Measurements from ENCODE around the gene LPCAT1.
"Not testable (repeated sequence)": the region's sequence is repeated elsewhere in the genome, so short reads cannot be mapped to it uniquely, and the experiment has no call there.

LPCAT1 gene, protein sequence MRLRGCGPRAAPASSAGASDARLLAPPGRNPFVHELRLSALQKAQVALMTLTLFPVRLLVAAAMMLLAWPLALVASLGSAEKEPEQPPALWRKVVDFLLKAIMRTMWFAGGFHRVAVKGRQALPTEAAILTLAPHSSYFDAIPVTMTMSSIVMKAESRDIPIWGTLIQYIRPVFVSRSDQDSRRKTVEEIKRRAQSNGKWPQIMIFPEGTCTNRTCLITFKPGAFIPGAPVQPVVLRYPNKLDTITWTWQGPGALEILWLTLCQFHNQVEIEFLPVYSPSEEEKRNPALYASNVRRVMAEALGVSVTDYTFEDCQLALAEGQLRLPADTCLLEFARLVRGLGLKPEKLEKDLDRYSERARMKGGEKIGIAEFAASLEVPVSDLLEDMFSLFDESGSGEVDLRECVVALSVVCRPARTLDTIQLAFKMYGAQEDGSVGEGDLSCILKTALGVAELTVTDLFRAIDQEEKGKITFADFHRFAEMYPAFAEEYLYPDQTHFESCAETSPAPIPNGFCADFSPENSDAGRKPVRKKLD

DNA sequence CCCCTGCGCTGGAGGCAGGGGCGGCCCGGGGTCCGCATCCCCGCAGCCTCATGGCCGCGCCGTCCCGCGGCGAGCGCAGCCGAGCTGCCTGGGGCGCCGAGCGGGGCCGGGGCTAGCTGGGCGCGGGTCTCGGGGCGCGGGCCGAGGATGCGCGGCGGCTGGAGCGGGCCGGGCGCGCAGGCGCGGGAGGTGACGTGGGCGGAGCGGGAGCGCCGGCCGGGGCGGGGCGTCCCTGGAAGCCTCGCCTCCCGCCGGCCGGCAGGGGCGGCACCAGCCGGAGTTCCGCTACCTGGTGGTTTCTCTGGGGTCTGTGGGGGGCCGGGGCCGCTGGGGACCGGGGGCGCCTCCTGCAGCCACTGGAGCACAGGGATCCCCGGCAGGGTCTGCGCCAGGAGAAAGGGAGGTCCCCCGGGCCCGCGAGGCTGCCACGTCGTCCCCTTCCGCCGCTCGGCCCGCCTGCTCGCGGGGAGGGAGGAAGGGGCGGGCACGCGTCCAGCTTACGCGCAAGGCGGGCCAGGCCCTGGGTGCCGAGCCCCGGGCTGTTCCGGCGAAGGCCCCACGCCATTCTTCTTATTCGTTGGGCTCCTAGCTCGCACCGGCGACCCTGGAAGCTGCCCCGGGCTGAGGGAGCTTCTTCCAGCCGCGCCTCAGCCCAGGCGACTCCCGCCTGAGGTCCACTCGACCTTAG is at the start of gene LPCAT1:
LPCAT1 (minus strand) TSS at position 168 of the 688 bp plus-strand sequence; CDS start at position 52, 116 bp downstream.
- DNase-seq (ENCODE audit: low spot score): peak; percentile 87

GRCh38 chr5:1571875-1572274 is 48.1 kb upstream of the LPCAT1 start:
- DNase-seq (ENCODE audit: low spot score): not testable (repeated sequence)

- DNase-seq (ENCODE audit: low spot score): no peak
Observed at GRCh38 chr5:1570975-1571374, 47.2 kb upstream of the LPCAT1 start.

- no peak for DNase-seq (ENCODE audit: low spot score)
Observed at GRCh38 chr5:1568201-1568979, 44.6 kb upstream of the LPCAT1 start.

- not testable (repeated sequence) for DNase-seq (ENCODE audit: low spot score)
Observed at GRCh38 chr5:1567527-1568200, 43.9 kb upstream of the LPCAT1 start.

DNA sequence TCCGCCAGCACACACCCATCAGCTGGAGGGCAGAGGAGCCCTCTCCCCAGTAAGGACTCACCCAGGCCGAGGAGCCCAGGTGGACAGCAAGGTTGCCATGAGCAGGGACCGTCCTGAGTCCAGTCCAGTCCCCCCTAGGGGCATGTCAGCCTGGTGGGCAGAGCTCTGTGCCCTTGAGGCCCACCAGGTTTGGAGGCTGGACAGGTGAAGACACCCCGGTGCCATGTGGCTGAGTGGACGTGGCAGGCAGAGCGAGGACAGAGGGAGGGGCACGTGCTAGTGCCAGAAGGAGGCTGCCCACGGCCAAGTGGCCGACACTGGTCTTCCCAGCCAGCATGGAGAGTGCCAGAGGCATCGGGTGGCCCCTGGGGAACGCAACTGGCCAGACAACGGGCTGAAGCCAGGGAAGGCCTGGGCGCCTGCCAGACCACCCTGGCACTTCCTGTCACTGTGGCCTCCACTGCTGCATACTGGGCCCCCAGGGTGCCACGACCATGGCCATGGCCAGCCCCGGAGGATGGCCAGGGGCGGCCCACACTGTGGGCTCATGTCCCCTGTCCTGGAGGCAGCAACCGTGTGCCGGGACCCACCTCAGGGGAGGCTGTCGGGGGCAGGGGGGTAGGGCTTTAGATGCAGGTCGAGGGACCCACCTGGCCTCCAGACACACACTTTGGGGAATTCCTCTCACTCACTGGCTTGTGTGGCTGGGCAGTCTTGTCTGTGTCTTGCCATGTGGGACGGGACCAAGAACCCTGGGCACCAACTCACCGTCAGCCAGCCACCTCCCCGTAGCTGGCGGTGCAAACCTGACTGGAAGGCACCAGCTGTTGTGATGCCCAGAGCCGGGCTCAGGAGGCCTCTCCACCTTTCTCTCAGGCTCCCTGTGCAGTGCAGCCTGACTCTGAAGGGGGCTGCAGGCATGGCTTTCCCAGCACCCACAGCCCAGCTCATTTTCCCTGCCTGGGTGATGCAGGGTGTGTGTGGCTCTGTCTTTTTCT is 42.3 kb upstream of the LPCAT1 start:
- DNase-seq (ENCODE audit: low spot score): no peak

GRCh38 chr5:1564824-1565736 is 41.3 kb upstream of the LPCAT1 start:
- DNase-seq (ENCODE audit: low spot score): peak; percentile 49

DNA sequence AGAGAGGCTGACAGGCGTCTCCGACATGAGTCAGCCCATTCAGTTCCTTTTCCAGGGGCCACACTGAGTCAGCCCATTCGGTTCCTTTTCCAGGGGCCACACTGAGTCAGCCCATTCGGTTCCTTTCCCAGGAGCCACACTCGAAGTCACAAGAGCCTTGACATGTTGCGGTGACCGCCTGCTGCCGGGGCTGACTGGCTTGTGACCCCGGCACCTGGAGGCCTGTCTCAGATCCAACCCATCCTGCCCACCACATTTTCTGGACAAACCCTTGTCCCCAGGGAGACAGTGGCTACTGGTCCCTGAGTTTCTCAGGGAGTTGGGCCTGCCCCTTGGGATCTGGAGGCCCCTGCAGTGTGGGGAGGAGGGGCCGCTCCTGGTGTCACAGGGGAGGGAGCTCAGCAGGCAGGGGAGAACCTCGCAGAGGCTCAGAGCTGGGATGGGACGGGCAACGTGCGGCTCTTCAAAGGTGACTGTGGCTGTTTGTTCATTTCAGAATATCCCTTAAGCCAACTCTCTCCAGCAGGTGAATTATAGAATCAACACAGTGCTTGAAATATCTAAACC is 40.5 kb upstream of the LPCAT1 start:
- DNase-seq (ENCODE audit: low spot score): no peak

DNA sequence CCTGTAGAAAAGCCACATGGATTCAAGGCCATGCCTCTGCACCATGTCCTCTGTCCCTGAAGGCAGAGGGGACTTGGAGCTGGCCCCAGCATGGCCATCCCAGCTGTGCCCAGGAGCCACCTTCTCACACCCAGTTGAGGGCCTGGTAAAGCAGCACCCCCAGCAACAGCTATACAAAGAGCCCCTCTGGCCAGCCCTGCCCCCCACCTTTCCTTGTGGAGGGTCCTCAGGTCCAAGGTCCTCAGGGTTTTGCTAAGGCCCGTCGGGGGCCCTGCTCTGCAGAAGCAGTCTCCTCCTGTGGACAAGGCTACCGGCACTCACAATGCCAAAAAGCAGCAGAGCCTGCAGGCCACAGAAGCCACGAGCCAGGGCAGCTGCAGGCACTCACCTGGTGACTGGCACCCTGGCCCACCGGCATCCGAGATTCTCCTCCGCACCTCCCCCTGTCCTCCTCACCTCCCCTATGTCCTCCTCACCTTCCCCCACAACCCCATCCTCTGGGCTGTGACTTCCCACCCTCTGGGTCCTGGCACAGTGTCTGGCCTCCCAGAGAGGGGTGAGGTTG is 39.9 kb upstream of the LPCAT1 start:
- peak; percentile 58 for DNase-seq (ENCODE audit: low spot score)

GRCh38 chr5:1563051-1563461 is 39.3 kb upstream of the LPCAT1 start:
- DNase-seq (ENCODE audit: low spot score): peak; percentile 37

DNA sequence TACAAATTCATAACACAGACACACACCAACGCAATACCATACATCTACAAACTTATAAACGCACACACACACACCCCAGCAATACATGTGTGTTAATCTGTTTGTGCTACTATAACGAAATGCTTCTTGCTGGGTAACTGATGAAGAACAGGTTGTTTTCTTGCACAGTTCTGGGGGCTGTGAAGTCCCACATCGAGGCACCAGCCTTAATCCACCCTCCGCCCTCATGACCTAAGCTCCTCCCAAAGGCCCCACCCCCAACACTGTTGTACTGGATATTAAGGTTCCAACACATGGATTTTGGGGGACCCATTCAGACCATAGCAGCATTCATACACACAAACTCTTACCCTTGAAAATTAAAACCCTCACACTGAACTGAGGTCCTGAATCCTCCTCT is 38.8 kb upstream of the LPCAT1 start:
- peak; percentile 15 for DNase-seq (ENCODE audit: low spot score)

DNA sequence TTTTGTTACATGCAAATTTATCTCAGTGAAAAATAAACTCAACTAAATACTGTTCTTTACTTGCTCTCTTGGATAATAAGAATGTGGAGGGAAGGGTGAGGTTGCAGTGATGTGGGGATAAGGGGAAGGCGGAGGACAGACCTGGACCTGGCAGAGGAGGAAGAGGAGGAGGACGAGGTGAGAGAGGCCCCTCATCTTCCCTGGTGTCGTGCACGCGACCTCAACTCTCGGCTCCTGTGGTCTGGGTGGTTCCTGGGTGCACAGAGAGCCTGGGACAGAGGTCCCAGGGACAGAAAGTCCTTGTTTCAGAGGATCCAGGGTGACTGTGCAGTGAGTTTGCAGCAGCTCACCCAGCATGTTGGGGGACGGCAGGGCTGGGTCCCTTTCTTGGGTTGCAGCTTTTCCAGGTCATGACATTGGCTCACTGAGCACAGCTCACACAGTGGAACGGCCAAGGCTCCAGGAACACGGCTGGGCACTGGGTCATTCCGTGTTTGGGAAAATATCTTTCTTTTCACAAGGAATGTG is 37.7 kb upstream of the LPCAT1 start:
- DNase-seq (ENCODE audit: low spot score): peak; percentile 26

GRCh38 chr5:1560499-1560898 is 36.7 kb upstream of the LPCAT1 start:
- DNase-seq (ENCODE audit: low spot score): peak; percentile 5

GRCh38 chr5:1558944-1559343 is 35.2 kb upstream of the LPCAT1 start:
- no peak for DNase-seq (ENCODE audit: low spot score)

GRCh38 chr5:1557114-1557873 is 33.5 kb upstream of the LPCAT1 start:
- peak; percentile 41 for DNase-seq (ENCODE audit: low spot score)

- peak; percentile 51 for DNase-seq (ENCODE audit: low spot score)
Observed at GRCh38 chr5:1555808-1556731, 32.3 kb upstream of the LPCAT1 start.

Measured in left forelimb (tissue), 1 donor.